ENCODE results near the gene B4GALT6.

B4GALT6 gene

DNA sequence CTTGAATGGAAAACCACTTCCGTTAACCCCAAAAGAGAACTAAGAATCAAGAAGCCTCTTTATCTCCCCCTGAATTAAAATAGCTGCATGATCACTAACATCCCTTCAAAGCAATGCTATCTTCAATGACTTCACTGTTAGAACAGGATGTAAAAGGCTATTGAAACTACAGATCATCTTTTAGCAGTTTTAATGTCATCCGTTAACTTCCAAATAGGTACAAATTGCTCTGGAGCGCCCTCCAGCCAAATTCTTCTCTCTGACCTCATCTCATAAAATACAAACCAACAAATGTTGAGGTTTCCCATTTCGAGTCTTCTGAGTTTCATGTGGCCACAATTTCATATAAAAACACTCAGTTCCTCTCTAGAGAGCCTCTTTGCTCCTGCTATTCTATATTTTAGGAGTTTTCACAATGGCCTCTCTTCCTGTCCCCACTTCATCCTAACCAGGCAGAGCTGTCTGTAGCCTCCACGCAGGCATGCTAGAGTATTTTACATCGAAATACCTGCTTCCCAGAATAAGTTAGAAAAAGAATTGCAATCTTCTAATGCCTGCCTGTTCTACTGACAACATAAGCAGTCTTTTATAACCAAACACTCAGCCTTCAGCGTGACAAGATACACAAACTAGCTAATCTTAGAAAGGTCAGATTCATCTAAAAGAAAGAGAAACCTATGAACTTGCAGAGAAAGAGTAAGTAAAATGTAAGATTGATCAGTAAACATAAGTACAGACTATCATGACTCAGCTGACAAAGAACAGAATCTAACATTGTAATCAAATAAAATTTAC lies 37.9 kb downstream of the B4GALT6 start:
- TF ChIP-seq, protein P1, sequence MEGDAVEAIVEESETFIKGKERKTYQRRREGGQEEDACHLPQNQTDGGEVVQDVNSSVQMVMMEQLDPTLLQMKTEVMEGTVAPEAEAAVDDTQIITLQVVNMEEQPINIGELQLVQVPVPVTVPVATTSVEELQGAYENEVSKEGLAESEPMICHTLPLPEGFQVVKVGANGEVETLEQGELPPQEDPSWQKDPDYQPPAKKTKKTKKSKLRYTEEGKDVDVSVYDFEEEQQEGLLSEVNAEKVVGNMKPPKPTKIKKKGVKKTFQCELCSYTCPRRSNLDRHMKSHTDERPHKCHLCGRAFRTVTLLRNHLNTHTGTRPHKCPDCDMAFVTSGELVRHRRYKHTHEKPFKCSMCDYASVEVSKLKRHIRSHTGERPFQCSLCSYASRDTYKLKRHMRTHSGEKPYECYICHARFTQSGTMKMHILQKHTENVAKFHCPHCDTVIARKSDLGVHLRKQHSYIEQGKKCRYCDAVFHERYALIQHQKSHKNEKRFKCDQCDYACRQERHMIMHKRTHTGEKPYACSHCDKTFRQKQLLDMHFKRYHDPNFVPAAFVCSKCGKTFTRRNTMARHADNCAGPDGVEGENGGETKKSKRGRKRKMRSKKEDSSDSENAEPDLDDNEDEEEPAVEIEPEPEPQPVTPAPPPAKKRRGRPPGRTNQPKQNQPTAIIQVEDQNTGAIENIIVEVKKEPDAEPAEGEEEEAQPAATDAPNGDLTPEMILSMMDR (IDR thresholded peaks at IDR 0.05) = no peak
- no peak overlapping the region for H3K27ac ChIP-seq
- no peak for DNase-seq (ENCODE audit: low spot score)
- H3K4me3 ChIP-seq = no peak overlapping the region

DNA sequence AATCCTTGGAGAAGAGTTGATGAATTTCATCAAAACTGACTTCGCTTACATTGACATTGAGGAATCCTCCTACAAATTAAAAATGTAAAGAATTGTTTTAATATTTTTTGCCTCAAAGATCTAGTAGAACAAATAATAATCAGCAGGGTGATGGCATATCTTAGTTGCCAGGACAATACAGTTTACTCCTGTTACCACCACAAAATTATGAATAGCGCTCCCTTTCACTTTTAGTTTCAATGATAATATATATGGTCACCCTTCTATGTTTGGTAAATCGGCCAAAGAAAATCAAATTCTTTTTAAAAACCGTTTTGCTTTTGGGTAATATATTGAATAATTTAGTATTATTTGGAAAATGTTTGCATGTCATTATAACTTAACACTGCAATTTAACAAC lies 39.0 kb downstream of the B4GALT6 start:
- no peak for DNase-seq (ENCODE audit: low spot score)
- Histone ChIP-seq H3K27ac (no peak overlapping the region), H3K4me3 (no peak overlapping the region)
- TF ChIP-seq, protein P1 (IDR thresholded peaks at IDR 0.05) = no peak

DNA sequence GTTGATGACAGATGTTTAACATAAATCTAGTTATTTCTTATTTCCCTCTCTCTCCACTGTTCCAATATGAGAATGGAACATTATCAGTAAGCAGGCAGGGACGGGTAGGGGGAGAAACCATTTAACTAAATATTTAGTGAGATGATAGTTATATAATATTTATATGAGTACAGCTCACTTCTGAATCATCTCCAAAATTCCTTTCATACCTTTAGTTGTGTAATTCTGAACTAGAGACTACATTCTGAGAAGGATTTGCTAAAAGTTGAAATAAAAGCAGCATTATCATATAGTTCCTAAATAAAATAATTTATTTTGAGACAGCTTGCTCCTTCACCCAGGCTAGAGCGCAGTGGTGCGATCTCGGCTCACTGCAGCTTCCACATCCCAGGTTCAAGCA lies 41.4 kb downstream of the B4GALT6 start:
- Histone ChIP-seq H3K27ac (no peak overlapping the region), H3K4me3 (no peak overlapping the region)
- TF ChIP-seq, protein P1 (IDR thresholded peaks at IDR 0.05) = no peak
- no peak for DNase-seq (ENCODE audit: low spot score)

DNA sequence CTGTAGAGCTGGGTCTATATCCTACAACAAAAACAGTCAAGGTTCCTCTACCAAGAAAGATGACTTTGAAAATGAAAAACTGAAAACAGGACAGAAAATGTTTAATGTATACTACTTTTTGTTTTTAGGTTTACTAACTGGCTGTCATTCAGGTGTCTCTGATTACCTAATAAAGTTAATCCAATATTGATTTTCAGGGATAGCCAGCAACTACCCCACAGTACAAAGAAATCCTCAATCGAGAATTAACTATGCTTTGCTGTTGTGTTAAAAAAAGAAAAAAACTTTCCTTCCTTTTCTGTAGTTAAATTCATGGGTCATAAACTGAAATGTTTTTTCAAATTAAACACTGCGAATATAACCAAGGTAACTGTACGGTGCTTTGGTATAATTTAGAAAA lies 46.9 kb downstream of the B4GALT6 start:
- H3K27ac ChIP-seq = no peak overlapping the region
- H3K4me3 ChIP-seq = no peak overlapping the region
- no peak for DNase-seq (ENCODE audit: low spot score)
- TF ChIP-seq, protein P1 (IDR thresholded peaks at IDR 0.05) = no peak

DNA sequence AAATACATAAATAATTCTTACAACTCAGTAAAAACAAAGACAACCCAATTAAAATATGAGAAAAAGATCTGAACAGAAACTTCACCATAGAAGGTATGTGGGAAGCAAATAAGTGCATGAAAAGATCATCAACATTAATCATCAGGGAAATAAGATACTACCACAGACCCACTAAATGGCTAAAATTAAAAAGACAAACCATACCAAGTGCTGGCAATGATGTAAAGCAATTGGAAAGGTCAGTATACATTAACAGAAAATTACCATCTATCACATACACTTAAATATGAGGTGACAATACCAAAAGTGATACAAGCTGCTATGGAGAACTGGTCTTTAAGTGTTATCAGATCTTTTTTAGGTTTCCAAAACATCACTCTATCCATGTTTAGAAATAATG lies 48.0 kb downstream of the B4GALT6 start:
- DNase-seq (ENCODE audit: low spot score) = no peak
- H3K4me3 ChIP-seq = no peak overlapping the region
- TF ChIP-seq, protein P1 (IDR thresholded peaks at IDR 0.05) = no peak
- no peak overlapping the region for H3K27ac ChIP-seq

DNA sequence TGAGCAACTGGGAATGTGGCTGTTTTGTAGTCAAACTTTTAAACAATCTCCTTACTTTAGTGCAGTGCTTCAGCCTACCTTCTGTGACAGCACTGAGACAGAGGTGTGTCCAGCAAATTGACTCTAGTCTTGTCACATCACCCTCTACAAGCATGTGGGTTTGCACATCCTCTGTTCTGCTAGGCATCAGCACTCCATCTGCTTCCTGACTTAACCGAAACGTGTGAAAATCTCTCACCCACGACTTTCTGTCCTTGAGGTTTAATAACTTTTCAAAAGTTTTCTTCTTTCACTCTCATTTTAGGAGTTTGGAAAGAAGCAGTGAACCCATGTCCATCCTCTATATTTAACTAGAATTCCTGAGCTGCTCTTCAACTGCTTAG lies 50.1 kb downstream of the B4GALT6 start:
- DNase-seq (ENCODE audit: low spot score) = no peak
- TF ChIP-seq, protein P1 (IDR thresholded peaks at IDR 0.05) = no peak

More for the DNA sequence above, 50.1 kb downstream of the B4GALT6 start:
- Histone ChIP-seq H3K4me3 (no peak overlapping the region), H3K27ac (no peak overlapping the region)
